ENCODE results near the gene USP31.

DNA sequence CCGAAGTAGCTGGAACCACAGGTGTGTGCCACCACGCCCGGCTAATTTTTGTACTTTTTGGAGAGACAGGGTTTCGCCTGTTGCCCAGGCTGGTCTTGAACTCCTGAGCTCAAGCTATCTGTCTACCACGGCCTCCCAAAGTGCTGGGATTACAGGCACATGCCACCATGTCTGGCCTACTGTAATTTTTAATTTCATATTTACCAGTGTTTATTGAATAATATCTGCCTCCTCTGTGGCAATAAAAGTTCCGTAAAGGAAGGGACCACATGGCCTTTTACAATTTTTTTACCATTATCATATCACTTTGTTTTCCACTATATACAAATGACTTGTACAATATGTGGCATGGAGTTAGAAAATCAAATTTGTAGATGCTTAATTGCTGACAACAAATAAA lies 7.8 kb downstream of the USP31 start:
- no peak for TF ChIP-seq POLR2A (IDR thresholded peaks at IDR 0.05)
- TF ChIP-seq CTCF (IDR thresholded peaks at IDR 0.05 in 8 of 11, conservative IDR thresholded peaks at IDR 0.05 in 3 of 11): no peak
